ENCODE measurements around the gene SOWAHB. TPM values are rescaled to one million over a fixed set of nuclear protein-coding genes. Genes with fewer than 3 reads are reported as not detected.

Gene SOWAHB
- polyA plus RNA-seq, 1 donor from 2014 or later, result not detected

GRCh38 chr4:76854858-76855257 lies 43.1 kb downstream of the SOWAHB start:
- no peak overlapping the region for H3K9ac ChIP-seq (ENCODE audit: low read length)
- H4K20me1 ChIP-seq (ENCODE audit: insufficient read depth), result no peaks in the 10 kb centered on the region
- no peak overlapping the region for H3K4me3 ChIP-seq (ENCODE audit: low read length)
- no peak overlapping the region for H2AFZ ChIP-seq (ENCODE audit: low read depth, low read length)
- H3K9me3 ChIP-seq (ENCODE audit: low read length), result no peaks in the 10 kb centered on the region
- no peaks in the 10 kb centered on the region for H3F3A ChIP-seq (ENCODE audit: insufficient read depth, low read length, poor library complexity, severe bottlenecking)
- H3K36me3 ChIP-seq (ENCODE audit: insufficient read depth, low read length), result no peaks in the 10 kb centered on the region
- no peak for TF ChIP-seq EZH2 (IDR thresholded peaks at IDR 0.05; ENCODE audit: borderline replicate concordance, insufficient read depth, low read length, poor library complexity, severe bottlenecking)
- no peak for TF ChIP-seq CTCF (IDR thresholded peaks at IDR 0.05; ENCODE audit: poor library complexity, severe bottlenecking)
- no peak for TF ChIP-seq SMC3 (conservative IDR thresholded peaks at IDR 0.05; ENCODE audit: poor library complexity)
- no peak for TF ChIP-seq RAD21 (conservative IDR thresholded peaks at IDR 0.05)
- TF ChIP-seq MXI1 (conservative IDR thresholded peaks at IDR 0.05; ENCODE audit: poor library complexity, severe bottlenecking), result no peak
- H3K9me2 ChIP-seq (ENCODE audit: insufficient read depth, low read length), result no peaks in the 10 kb centered on the region
- no peaks in the 10 kb centered on the region for H3K79me2 ChIP-seq (replicated peaks; ENCODE audit: insufficient read depth, low read length)
- no peak overlapping the region for H3K4me2 ChIP-seq (ENCODE audit: low read length)
- H3K27ac ChIP-seq (ENCODE audit: low read length), result no peak overlapping the region
- no peaks in the 10 kb centered on the region for H3K27me3 ChIP-seq (ENCODE audit: insufficient read depth, low read depth, low read length)

DNA sequence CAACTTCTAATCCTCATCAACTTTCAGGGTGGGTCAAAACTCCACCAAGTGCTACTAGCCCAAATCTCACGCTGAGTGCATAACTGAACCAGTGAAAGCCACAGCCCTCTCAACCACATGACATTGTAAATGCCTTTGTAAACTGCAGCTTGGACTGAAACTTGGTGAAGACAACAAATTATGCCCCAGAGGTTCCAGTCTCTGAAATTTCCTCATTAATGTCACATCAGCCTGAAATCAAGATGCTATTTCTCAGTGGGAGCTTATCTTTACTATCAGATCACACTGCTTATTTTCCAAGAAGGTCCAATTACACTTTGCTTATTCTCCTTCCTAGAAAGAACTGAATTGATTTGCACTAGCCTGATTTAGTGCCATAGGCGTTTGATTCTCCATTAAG lies 46.6 kb downstream of the SOWAHB start:
- Histone ChIP-seq H4K20me1 (ENCODE audit: insufficient read depth) (no peaks in the 10 kb centered on the region), H3K36me3 (ENCODE audit: insufficient read depth, low read length) (no peaks in the 10 kb centered on the region), H3K4me3 (ENCODE audit: low read length) (no peak overlapping the region), H3K9me3 (ENCODE audit: low read length) (no peaks in the 10 kb centered on the region), H2AFZ (ENCODE audit: low read depth, low read length) (no peak overlapping the region), H3K4me2 (ENCODE audit: low read length) (no peak overlapping the region), H3K79me2 (replicated peaks; ENCODE audit: insufficient read depth, low read length) (no peaks in the 10 kb centered on the region), H3K9ac (ENCODE audit: low read length) (no peak overlapping the region), H3K27me3 (ENCODE audit: insufficient read depth, low read depth, low read length) (no peaks in the 10 kb centered on the region), H3K9me2 (ENCODE audit: insufficient read depth, low read length) (no peaks in the 10 kb centered on the region), H3F3A (ENCODE audit: insufficient read depth, low read length, poor library complexity, severe bottlenecking) (no peaks in the 10 kb centered on the region), H3K27ac (ENCODE audit: low read length) (no peak overlapping the region)
- TF ChIP-seq RAD21 (conservative IDR thresholded peaks at IDR 0.05) (no peak), EZH2 (IDR thresholded peaks at IDR 0.05; ENCODE audit: borderline replicate concordance, insufficient read depth, low read length, poor library complexity, severe bottlenecking) (no peak), POLR2AphosphoS5 (IDR thresholded peaks at IDR 0.05) (no peak)

GRCh38 chr4:76850010-76850441 lies 47.9 kb downstream of the SOWAHB start:
- Histone ChIP-seq H3K27me3 (ENCODE audit: insufficient read depth, low read depth, low read length) (no peaks in the 10 kb centered on the region), H3K9ac (ENCODE audit: low read length) (no peak overlapping the region), H4K20me1 (ENCODE audit: insufficient read depth) (no peaks in the 10 kb centered on the region), H3K9me2 (ENCODE audit: insufficient read depth, low read length) (no peaks in the 10 kb centered on the region), H3K4me2 (ENCODE audit: low read length) (no peak overlapping the region), H2AFZ (ENCODE audit: low read depth, low read length) (no peak overlapping the region), H3K4me3 (ENCODE audit: low read length) (no peak overlapping the region), H3K9me3 (ENCODE audit: low read length) (no peaks in the 10 kb centered on the region), H3K27ac (ENCODE audit: low read length) (no peak overlapping the region), H3F3A (ENCODE audit: insufficient read depth, low read length, poor library complexity, severe bottlenecking) (no peaks in the 10 kb centered on the region), H3K36me3 (ENCODE audit: insufficient read depth, low read length) (no peaks in the 10 kb centered on the region), H3K79me2 (replicated peaks; ENCODE audit: insufficient read depth, low read length) (no peaks in the 10 kb centered on the region)
- no peak for TF ChIP-seq EZH2 (IDR thresholded peaks at IDR 0.05; ENCODE audit: borderline replicate concordance, insufficient read depth, low read length, poor library complexity, severe bottlenecking)
- TF ChIP-seq EP300 (conservative IDR thresholded peaks at IDR 0.05; ENCODE audit: poor library complexity, severe bottlenecking), result no peak
- no peak for TF ChIP-seq RAD21 (conservative IDR thresholded peaks at IDR 0.05)
- no peak for TF ChIP-seq CTCF (IDR thresholded peaks at IDR 0.05; ENCODE audit: poor library complexity, severe bottlenecking)
- TF ChIP-seq SMC3 (conservative IDR thresholded peaks at IDR 0.05; ENCODE audit: poor library complexity), result no peak
- no peak for TF ChIP-seq TAF1 (IDR thresholded peaks at IDR 0.05; ENCODE audit: low read depth)
- TF ChIP-seq MXI1 (conservative IDR thresholded peaks at IDR 0.05; ENCODE audit: poor library complexity, severe bottlenecking), result no peak
- TF ChIP-seq, protein P1, sequence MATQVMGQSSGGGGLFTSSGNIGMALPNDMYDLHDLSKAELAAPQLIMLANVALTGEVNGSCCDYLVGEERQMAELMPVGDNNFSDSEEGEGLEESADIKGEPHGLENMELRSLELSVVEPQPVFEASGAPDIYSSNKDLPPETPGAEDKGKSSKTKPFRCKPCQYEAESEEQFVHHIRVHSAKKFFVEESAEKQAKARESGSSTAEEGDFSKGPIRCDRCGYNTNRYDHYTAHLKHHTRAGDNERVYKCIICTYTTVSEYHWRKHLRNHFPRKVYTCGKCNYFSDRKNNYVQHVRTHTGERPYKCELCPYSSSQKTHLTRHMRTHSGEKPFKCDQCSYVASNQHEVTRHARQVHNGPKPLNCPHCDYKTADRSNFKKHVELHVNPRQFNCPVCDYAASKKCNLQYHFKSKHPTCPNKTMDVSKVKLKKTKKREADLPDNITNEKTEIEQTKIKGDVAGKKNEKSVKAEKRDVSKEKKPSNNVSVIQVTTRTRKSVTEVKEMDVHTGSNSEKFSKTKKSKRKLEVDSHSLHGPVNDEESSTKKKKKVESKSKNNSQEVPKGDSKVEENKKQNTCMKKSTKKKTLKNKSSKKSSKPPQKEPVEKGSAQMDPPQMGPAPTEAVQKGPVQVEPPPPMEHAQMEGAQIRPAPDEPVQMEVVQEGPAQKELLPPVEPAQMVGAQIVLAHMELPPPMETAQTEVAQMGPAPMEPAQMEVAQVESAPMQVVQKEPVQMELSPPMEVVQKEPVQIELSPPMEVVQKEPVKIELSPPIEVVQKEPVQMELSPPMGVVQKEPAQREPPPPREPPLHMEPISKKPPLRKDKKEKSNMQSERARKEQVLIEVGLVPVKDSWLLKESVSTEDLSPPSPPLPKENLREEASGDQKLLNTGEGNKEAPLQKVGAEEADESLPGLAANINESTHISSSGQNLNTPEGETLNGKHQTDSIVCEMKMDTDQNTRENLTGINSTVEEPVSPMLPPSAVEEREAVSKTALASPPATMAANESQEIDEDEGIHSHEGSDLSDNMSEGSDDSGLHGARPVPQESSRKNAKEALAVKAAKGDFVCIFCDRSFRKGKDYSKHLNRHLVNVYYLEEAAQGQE (IDR thresholded peaks at IDR 0.05; ENCODE audit: borderline replicate concordance), result no peak
- no peak for TF ChIP-seq POLR2AphosphoS5 (IDR thresholded peaks at IDR 0.05)
